LHCN-M2 (cell line): ENCODE results near the gene EBF3. TPM values are rescaled to one million over a fixed set of nuclear protein-coding genes. Genes with fewer than 3 reads are reported as not detected.
A peak's percentile ranks its signal among the peaks of the same experiment; 100 is the strongest.

ENCODE experiments used
- DNase-seq: peaks from one replicate; pipeline ENCODE4 v3.0.0-alpha.2; 2012; ENCODE audit warnings: low read depth
- total RNA-seq: library from RNA; depleted of rRNA; stranded (reverse); fragments of >200 nt; gene quantifications from 2 replicates; pipeline ENCODE4 v1.2.3, GENCODE V29; 2014

The EBF3 gene
- total RNA-seq, 1 experiment from 2014 or later, result 45.2 TPM

DNA sequence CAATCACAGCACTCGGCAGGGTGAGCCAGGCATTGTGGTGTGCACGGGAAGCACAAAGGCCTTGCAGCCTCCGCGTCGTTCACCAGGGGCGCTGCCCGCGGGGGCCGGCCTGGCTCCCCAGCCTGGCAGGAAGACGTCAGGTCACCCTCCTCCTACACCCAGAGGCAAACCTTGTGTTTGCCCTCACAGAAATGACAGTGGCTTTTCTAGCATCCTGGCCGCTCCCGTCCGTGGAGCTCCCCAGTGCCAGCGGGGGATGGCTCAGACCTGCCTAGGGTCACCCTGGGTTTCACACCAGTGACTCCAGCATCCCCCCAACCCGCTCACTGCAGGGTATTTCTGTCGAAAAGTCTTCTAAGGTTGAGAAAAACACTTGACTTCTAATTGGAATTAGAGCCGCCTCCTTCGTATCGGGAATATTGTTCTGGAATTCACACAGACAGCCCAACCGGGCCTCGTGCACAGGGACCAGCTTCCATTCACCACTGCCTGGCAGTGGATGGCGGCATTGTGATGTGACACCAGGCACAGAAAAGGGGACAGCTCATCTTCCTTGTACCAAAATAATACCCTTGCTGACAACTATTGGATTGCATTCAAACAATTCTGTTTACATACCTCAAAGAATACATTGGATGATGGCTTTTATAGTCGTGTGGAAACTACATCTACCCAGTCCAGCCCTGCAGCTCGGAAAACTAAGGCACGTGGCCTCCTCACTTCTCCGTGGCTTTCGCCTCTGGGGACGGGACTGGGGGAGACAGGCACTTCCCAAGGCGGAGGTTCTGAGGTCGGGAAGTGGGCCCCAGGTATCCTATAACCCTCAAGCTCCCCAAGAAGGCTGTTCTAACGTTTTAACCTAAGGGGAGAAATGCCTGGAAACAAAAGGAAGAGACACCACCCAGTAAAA is 109.0 kb downstream of the EBF3 start:
- no peak for DNase-seq

DNA sequence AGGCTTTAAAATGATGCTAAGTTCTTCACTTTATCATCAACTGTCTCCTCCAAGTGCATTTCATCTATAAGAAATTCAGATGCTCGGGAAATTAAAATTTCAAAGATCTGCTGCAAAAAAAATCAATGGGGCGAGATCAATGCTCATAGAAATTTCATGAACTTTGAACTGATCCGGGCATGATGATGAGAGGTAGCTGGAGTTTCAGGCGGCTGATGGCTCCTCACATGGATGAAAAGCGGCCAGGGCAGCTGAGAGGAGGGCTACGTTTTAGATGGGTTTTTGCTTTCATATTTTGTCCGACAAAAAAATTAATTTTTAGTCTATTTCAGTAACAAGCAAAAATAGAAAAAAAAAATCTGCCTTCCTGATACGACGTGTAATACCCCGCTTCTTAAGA is 109.9 kb downstream of the EBF3 start:
- DNase-seq, result no peak

DNA sequence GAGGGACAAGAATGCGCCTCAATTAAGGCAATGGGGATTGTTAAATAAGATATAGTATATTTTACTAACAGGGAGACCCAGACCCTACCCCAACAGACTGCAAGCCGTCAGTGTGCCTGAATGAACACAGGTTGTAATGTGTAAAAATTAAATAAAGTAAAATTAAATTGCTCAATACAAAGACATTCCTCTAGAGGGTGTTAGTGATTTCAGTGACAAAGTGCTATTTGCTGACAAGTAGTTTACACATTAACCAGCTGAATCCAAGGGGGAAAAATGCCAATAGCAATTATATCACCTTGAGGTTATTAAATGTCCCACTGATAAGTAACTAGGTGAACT is 110.5 kb downstream of the EBF3 start:
- DNase-seq, result peak; percentile 17

DNA sequence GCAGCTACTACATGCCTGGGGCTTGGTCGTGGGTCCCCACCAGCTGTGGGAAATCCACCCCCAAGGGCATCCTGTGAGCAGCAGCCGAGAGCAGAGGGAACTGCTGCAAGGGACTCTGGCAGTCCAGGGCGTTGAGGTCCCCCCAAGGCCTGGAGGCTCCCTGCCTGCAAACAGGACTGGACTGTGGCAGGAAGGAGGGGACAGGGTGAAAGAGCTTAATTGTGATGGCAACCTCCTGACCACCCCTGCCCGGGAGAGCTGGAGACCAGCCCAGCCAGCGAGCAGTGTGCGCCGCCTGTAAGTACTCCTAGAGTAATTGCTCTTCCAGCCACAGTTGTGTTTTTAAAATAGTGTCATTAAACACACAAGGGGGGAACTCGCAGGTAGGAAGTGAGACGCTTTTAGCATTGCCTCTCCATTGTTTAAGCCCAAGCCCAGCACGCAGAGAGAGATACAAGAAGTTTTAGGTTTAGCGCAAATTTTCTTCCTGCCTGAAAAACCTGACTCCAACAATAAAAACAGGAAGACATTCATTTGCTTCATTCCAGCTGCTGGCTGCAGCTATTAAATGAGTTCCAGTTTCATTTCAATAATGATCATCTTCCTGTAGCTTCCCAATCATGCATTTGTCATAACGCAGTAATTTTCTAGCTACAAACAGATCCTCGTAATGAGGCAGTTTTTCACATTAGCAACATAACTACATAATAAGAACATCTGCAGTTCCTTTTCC is 111.1 kb downstream of the EBF3 start:
- no peak for DNase-seq

DNA sequence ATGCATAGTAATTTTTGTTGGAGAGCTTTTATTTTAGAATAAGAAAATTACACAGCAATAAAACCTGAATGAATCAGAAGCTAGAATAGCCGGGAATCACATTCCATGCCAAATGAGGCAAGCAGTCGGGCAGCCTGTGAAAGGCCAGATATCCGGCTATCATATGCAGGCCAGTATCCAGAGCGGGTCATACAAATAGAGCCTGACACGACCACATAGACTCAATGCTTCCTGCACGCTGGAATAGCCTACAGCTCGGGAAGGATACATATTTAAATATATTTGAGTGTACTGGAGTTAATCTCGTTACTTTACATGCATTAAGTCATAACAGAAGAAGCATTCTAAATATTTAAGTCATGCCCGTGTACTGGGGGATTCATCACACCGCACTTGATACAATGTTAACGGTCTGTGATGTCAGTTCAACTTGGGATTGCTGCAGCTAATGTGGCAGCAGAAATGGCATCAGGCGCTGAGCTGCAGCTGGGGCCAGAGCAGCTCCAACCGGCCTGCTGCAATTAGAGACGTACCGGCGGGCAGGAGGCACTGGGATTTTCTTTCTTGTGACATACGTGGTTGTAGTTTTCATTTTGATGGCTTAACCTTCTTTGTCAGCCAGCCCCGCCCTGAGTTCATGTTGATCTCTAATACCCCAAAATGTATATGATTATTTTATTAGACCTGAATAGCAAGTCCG is 112.0 kb downstream of the EBF3 start:
- DNase-seq, result no peak

DNA sequence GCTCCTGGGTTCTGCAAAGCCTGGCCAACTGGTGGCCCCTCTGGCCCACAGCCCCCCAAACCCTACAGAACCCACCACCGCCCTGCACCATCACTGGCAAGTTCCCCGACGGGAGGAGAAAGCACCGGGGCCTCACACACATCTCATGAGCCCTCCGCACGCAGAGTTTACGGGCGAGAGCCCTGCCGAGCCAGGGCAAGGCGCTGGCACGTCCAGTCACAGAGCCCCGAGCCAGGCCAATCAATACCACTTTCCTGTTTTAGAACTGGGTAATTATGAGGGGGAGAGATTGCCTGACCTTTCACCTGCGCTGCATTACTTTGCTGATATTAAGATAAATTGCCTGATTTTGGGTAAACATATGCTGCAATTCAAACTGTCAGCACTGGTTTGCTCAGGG is 113.3 kb downstream of the EBF3 start:
- DNase-seq, result no peak

DNA sequence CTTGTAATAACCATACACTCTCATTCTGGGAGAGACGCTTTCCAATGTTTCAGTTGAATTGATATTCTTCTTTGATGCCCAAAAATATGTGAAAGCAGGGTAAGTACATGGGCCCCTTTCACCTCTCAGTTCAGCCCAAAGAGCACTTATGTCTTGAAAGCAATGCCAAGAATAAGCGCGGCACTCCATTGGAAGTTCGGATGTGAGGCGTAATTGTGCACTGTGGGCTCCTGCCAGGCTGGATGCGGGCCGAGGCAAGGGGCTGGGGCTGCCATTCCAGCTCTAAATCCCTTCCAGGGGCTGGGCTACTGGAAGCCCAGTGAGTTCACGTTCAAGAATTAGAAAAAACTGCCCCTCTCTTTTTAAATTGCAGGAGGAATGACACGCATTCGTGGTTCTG is 113.8 kb downstream of the EBF3 start:
- DNase-seq, result no peak

DNA sequence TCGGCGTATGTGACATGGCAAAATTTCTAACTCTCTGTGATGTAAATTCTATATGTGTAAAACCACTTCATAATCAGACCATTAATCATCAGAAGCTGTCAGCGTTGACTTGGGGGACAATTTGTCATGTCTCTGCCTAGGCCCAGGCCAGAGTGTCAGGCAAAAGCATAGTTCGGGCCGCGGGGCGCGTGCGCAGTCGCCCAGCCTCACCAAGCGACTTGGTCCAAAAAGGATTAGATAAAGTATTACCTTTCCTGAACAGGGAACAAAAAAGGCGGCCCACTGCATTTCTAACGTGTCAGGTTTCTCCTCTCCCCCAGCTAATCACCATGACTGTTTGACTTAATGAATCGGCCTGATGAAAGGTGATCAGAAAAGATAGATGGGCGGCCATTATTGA is 114.2 kb downstream of the EBF3 start:
- no peak for DNase-seq

DNA sequence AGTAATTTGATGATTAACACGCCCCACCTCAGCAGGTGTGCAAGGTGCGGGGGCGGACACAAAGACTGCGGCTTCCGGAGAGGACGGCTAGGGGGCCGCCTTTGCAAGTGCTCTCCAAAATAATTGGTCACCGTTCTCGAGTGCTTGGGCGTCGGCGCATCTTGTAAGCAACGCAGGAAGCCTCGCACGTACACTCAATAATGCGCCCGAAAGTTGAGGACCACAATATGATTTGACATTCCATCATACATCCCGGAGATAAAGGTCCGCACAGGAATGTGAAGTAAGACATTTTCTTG is 114.7 kb downstream of the EBF3 start:
- DNase-seq, result no peak

DNA sequence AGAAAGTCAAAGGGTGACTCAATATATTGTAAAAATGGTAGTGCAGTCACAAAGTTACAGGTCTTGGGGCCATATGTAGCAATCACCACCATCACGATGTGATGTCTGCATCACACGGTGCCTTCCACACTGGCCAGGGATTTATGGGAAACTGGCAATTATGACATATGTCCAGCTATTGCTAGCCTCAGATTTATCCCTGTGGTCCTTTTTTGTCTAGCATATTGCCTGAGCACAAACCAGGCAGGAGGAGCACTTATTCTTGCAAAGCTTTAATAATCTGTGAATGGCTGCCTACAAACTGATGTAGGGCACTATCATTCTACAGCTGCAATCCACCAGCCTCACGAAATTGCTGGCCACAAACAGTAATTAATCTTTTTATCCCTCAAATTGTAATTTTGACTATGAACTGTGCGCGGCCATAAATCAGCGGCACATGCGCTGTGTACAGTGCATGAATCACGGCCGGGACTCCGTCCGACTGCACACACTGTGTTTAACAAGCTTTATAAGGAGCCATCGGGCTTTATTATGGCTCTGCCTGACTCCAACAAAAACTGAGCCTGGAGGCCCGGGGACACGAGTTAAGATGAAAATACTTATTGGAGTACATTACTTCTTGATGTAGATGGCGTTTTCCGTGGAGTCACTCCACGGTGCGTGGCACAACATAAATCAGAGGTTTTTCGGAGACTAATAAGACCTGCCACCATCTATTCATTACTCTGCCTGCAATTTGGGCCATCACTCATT is 115.2 kb downstream of the EBF3 start:
- DNase-seq, result no peak

DNA sequence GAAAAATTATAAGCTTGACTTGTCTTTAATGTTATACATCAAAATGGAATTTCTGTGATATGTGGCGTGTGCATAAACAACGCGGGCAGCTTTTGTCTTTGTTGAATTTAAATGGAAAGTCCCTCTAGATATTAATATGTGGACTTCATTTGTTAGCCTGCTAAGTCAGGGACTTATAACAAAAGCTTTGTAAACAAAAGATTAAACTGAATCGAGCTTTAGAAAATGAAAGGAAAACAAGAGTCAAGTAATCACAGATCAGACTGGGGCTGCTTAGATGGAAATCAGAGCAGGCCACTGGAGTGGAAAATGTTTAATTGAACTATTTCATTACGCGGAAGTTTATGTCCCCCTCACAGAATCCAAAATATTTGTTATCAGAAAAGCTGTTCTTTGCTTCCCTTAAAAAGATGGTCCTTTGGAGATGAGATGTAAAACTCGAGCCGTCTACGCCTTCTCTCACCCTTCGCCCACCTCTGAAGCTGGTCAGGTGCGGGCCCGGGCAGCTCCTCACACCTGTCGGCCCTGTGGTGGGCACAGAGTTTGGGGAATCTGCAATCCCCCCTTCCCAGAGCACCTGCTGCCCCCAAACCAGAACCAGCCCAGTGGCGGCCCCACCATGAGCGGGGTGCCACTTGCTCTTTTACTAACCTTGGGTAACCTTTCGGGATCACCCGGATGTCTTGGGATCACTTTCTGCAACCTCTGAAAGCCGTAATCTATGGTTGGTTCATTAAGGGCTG is 116.2 kb downstream of the EBF3 start:
- no peak for DNase-seq

DNA sequence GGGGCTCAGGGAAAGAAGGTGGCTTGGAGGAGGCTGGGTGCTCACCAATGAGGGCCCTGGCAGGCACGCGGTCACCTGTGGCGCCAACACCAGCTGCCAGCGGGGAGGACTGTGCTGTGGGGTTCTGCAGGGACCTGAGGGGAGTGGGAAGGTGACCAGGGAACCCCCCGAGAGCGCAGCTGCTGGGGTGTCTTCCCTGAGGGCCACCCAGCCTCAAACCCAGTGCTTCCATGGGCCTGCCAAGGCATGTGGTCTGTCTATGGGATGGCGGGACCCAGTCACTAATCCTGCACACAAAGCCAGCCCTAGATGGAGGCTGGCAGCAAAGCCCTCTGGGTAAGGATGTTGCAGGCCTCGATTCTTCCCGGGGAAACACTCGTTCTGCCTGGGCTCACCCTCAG is 117.1 kb downstream of the EBF3 start:
- no peak for DNase-seq

DNA sequence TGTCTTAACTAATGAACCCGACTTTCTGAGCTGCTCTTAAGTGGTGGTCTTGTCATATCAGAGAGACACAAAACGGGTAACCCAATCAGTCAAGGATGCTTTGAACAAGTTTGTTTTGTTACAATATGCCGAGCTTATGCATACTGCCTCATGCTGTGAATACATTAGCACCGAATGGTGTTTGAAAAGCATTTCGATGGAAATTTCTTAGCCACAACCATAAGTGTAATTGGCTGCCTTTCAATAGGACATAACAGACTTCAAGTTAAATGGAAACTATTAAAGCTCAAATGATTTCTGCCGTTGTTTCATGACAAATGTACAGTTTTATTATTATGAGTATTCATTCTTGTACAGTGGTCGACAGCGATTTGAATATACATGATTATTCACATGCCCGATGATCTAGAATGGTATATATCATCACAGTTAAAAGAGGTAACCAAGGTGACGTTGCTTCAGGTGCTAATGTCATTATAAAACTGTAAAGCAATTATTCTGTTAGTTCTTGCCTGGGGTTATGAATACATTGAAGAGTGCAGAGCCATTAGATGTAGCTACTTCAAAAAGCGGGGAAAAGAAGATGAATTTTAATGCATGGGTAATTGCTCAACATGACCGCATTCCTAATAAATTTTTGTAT is 118.8 kb downstream of the EBF3 start:
- DNase-seq, result no peak

DNA sequence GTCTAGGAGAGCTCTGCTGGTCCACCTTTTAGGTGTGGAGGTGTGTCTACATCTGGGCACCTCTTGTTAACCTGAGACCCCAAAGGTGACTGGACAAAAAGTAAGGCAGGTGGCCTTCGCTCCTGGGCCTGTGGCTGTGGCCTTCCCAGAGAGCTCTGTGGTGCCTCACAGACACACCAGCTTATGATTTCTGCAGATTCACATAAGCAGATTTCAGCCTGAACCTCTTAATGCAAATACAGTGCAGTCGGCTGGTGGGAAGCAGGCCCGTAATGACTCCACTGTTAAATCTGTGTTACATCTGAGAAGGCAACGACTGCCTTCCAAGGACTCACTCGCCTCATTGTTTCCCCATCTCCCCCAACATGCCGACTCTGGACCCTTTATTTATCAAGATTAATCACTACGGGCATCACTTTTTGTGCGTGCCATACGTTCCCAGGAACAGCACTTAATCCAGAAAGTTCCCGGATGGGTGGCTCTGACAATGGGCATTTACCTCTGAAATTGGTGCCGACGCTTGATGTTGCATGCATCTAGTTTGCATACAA is 119.8 kb downstream of the EBF3 start:
- no peak for DNase-seq

DNA sequence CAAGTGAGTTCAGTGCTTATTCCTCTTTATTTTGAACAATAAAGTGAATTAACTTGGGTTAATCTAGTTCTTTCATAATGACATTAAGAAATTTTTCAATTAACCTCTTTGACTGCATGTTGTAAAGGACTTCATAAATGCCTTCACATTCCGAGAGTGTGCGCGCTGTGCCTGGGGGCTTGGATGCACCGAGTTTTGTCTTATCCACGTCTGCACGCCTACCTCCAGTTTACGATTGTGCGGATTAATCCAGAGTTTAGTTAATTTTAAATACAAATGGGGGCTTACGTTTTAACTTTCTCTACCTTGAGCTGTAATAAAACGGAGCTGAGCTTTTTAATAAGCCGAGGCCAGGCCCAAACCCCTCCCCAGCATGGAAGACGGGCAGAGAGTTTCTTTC is 120.4 kb downstream of the EBF3 start:
- no peak for DNase-seq

DNA sequence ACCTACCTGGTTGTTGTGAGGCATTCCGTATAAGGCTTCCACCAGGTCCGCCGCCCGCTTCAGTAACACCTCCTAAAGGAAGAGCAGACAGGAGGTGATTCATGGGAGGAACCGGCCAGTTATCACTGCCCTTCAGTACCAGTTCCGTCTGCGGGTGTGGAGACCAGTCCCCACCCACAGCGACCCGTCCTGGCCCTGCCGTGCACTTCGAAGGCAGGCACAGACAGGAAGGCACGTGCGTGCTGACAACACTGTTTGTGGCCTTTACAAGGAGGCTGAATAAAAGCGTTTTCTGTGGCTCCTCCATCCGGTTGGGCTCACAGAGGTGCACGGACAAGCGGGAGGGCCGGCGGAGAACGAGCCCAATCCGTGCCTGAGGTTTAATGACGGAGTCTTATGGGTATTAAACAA is 120.9 kb downstream of the EBF3 start:
- DNase-seq, result no peak

DNA sequence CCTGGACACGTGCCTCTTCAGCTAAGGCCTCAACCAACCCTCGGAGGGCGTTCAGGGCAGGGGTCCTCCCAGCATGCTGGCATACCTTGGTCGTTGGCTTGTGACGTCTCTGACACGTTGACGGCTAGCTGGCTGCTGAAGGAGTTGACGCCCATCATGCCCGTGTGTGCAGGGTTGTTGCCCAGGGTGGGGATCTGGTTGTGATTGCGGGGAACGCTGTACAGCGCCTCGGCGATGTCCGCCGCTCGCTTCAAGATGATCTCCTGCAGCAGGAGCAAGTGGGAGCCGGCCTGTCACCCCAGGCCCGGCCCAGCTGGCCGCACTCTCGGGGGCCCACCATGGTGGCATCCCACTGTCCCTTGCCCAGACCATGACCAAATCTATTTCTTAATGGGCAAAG is 122.0 kb downstream of the EBF3 start:
- DNase-seq, result no peak

DNA sequence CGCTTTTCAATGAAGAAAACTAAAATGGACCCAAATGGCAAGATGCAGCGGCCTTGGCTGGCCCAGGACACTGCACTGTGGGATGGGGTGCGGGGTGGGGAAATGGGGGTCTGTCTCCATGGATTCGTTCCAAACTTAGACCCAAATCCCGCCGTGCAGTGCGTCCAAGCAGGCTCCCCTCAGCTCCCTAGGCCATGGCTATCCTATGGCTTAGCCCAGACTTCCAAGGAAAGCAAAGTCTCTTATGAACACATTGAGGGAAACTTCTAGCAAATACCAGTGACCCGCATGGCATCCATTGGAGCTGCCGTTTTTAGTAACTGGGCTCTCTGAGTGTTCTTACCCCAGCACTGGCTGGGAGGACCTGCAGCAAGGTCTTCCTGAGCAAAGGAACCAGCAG is 122.5 kb downstream of the EBF3 start:
- DNase-seq, result no peak

DNA sequence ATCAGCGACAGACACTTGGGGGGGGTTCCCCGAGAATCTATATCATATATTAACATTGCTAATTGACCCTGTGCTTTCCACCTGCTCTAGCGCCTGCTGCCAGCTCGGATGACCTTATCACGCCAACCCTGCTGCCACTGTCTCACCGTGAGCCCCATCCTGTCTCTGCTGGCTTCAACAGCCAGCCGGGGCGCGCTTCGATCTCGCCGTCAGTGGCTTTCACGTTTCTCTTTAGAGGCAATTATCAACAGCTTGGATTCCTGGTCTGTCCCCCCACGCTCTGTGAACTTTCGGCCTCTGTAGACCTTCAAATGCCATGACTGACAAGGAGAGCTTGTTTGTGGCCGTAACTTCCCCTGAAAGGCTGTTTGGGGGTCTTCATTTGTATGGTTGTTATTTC is 123.0 kb downstream of the EBF3 start:
- DNase-seq, result no peak

DNA sequence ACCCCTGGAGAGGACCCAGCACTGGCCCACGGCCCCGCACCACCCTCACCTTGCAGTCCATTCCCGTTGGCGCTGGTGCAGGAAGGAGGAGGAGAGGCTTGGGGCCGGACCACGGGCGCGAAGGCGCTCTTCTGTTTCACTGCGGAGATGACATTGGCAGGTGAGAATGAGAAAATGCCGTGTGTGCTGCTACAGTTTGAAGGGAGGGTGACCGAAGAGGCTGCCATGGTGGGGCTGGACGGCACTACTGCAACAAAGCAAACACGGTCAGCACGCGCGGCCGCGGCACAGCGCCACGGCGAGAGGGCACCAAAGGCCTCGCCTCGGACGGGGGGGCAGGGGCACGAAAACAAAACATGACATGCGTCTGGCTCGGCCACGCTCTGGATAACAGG is 123.9 kb downstream of the EBF3 start:
- DNase-seq, result no peak
